ENCODE results near the gene SYNGR1.

SYNGR1 gene

DNA sequence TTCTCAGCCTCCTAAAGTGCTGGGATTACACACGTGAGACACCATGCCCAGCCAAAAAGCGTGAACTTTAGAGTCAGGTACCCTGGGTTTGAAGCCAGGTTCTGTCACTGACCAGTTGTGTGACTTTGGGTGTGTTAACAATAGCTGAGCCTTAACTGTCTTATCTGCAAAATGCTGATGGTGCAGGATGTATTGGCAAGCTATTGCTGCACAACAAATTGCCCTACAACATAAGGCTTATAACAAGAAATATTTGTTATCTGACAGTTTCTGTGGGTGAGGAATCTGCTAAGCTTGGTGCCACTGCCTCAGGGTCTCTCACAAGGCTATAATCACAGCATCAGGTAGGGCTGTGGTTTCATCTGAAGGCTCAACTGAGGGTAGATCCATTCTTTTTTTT is 21.9 kb downstream of the SYNGR1 start:
- no peak for DNase-seq (ENCODE audit: low read depth)

- no peak for DNase-seq (ENCODE audit: low read depth)
Observed at GRCh38 chr22:39374191-39374590, 24.4 kb downstream of the SYNGR1 start.

GRCh38 chr22:39374801-39375200 is 25.0 kb downstream of the SYNGR1 start:
- no peak for DNase-seq (ENCODE audit: low read depth)

DNA sequence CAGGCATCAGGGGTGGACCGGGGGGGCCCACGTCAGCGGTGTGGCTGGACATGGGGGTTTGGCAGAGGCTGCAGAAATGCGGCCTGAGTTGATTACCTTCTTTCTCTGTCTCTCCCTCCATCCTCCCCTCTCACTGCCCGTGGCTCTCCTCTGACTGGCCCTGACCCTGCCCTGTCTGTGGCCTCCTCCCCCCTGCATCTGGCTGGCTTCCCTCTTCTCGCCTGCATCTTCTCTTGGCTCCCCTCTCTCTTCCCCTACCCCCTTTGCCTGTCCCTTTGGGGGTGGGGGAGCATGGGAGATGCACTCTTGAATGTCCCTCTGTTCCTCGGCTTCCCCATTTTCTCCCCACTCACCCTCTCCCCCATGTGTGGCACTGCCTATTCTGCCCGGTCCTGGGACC is 25.9 kb downstream of the SYNGR1 start:
- DNase-seq (ENCODE audit: low read depth) = no peak

- DNase-seq (ENCODE audit: low read depth) = no peak
Observed at GRCh38 chr22:39379756-39380730, 30.3 kb downstream of the SYNGR1 start.

DNA sequence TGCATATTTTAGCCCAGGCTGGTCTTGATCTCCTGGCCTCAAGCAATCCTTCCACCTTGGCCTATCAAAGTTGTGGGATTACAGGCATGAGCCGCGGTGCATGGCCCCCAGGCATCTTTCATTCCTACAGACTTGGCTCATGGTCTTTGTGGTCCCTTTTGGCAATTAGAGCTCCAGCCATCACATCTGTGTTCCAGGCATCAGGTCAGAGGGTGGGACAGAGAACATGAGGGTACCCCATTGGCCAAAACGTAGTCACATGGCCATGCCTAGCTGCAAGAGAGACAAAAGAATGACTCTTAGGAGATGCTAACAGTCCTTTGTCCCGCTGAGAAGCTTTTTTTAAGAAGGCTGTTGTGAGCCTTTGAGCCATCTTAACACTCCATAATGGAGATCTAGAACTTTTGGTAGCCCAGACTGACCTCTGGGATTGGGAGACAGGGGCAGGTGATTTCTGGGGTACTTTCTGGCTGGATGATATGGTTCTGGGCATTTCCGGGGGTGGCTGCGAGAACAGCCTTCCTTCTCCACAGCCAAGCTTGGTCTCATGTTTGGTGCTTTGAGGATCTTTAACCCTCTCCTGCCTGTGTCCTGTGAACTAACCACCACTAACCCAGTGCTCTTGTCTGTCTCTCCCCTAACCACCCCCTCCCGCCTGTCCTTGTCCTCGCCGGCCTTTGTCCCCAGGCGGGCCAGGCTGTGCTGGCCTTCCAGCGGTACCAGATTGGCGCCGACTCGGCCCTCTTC is 31.4 kb downstream of the SYNGR1 start:
- DNase-seq (ENCODE audit: low read depth) = no peak

GRCh38 chr22:39381930-39382329 is 32.1 kb downstream of the SYNGR1 start:
- DNase-seq (ENCODE audit: low read depth) = no peak

GRCh38 chr22:39382410-39382809 is 32.6 kb downstream of the SYNGR1 start:
- no peak for DNase-seq (ENCODE audit: low read depth)

GRCh38 chr22:39383841-39384625 is 34.2 kb downstream of the SYNGR1 start:
- no peak for DNase-seq (ENCODE audit: low read depth)

- DNase-seq (ENCODE audit: low read depth) = no peak
Observed at GRCh38 chr22:39384750-39385480, 35.1 kb downstream of the SYNGR1 start.

DNA sequence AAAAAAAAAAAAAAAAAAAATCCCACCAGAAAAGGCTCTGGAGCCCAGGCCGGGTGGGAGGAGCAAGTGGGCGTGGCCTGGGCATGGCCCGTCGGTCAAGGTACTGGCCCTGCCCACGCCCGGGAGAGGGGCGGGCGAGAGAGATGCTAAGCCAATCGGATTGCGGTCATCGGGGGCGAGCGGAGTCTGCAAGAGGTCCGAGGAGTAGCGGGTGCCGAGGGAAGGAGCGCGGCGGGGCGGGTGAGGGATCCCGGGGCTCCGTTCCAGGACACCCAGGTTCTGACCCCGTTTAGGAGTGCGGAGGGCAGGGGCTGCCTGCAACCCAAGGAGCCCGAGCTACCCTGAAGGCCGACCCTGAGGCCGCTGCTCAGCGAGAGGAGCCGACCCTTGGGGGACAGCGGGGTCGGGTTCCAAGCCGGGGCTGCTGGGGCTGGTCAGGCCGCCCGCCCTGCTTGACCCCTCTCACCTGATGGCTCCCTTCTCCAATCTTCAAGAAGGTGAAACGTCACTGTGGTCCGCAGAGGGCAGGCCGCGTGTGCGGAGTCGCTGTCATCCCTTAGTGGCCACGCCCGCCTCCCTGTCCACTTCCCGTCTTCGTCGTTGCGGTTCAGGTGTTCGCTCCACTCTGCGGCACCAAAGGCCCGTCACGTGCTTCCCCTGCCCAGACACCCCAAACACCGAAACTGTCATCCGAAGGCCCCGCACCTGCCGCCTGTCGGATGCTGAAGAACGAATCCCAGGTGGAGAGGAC is 38.6 kb downstream of the SYNGR1 start:
- peak; percentile 47 for DNase-seq (ENCODE audit: low read depth)

GRCh38 chr22:39389420-39389819 is 39.6 kb downstream of the SYNGR1 start:
- DNase-seq (ENCODE audit: low read depth) = no peak

- no peak for DNase-seq (ENCODE audit: low read depth)
Observed at GRCh38 chr22:39392341-39392948, 42.7 kb downstream of the SYNGR1 start.

DNA sequence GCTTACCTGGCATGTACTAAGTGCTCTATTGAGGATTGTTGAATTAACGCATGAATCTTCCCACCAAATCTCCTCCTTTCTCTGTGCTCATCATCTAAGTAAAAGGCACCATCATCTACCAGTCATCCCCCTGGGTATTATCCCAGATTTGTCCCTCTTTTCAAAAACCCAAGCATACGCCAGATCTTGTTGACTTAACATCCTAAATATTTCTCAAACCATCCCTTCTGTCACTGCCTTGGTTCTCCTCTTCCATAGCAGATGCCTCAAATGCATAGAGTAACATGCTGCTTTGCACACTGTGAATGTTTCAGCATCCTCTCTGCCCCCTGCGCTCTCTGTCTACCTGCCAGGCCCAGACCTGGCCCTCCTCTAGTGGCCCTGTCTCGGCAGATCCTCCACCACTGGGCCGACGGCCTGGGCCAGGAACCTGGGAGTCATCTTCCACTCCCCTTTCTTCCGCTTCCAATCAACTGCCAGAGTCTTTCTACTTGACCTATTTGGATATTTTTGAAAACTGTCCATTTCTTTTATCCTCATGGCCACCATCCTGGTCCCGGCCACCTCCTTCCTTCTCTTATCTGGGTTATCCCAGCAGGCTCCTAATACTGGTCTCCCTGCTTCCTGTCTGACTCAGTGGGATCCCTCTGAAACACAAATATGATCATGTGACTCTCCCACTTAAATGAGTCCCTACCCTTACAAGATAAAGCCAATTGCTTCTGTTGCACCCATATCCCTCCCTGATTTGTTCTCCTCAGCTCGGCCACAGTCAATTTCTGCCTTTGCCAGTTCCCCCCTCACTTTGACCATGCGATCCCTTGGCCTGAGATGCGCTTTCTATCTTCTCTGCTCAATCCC is 46.4 kb downstream of the SYNGR1 start:
- no peak for DNase-seq (ENCODE audit: low read depth)

DNA sequence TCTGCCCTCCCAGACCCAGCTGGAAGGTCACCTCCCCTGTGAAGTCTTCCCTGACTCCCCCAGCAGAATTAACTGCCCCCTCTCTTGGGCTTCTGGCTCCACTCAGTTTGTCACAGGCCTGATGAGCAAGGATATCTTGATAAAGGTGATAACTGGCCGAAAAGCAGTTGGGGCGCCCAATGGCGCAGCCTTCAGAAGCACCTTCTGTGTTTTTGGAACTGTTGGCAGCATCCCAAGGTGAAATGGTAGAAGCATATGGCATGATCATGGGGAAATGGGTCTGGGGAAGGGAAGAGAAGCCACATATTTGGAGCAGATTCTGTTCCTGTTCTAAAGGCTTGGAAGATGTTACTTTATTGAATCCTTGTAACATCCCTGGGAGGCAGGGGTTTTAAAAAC is 47.0 kb downstream of the SYNGR1 start:
- no peak for DNase-seq (ENCODE audit: low read depth)

- no peak for DNase-seq (ENCODE audit: low read depth)
Observed at GRCh38 chr22:39401301-39401631, 51.5 kb downstream of the SYNGR1 start.

GRCh38 chr22:39405346-39406085 is 55.7 kb downstream of the SYNGR1 start:
- DNase-seq (ENCODE audit: low read depth) = peak; percentile 61

DNA sequence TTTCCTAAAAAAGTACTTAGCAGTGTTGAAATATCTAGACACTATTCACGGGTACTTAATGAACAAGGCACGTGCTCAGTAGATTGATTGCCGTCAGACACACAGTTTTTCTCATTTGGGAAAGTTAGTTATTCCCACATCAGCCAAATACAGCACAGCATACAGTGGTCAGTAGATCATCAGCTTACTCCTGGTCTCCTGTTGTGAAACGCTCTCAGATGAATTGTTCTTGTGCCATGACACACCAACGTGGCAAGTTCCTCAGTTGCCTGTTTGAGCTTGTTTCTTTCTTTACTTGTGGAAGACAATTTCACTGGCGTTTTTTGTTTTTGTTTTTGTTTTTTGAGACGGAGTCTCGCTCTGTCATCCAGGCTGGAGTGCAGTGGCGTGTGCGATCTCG is 58.4 kb downstream of the SYNGR1 start:
- no peak for DNase-seq (ENCODE audit: low read depth)

DNA sequence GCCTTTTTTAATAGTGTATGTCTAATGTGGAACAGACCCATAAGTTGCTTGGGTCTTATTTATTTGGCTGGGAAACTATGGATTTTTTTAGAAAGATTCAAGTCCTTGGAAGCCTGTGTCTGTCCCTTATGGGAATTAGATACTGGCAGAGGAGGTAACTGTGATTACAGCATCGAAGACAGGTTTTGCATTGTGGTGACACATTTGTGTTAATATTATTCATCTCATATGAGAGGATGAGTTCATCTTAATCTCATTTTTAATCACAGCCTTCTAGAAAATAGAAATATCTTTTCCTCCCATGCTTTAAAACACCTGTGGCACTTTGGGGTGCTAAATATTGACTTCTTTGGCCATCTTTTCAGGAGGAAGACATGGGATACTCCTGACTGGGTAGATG is 59.0 kb downstream of the SYNGR1 start:
- no peak for DNase-seq (ENCODE audit: low read depth)
